Brain microvascular endothelial cell (primary cell): ENCODE data around the gene RAB28.

Experiments
- DNase-seq: peaks from one replicate; pipeline ENCODE4 v3.0.0-alpha.2; 2020
- H3K27ac ChIP-seq: fragments of 250-450 bp; sonication (Bioruptor Pico); 2 replicates; pipeline ENCODE4 v1.5.1; 2020; ENCODE audit warnings: mild to moderate bottlenecking, moderate library complexity
- H3K27me3 ChIP-seq: fragments of 250-450 bp; sonication (Bioruptor Pico); replicated peaks from 2 replicates; pipeline ENCODE4 v1.5.1; 2020; ENCODE audit warnings: mild to moderate bottlenecking
- H3K36me3 ChIP-seq: fragments of 250-450 bp; sonication (Bioruptor Pico); replicated peaks from 2 replicates; pipeline ENCODE4 v1.5.1; 2020; ENCODE audit warnings: mild to moderate bottlenecking
- H3K4me3 ChIP-seq: 2 replicates; pipeline ENCODE4 v1.5.1; 2011; ENCODE audit warnings: low read depth, mild to moderate bottlenecking, control low read depth, low read length, moderate library complexity
- CTCF ChIP-seq: IDR thresholded peaks from 2 replicates; pipeline ENCODE4 v1.5.1; 2011; ENCODE audit warnings: low read depth, mild to moderate bottlenecking, moderate library complexity, low read length, control low read depth, inconsistent platforms; ENCODE audit errors: missing control alignments
- in situ Hi-C: cut with HindIII; loops from 2 replicates; pipeline ENCODE4 v1.10.0; 2017; ENCODE audit warnings: low sequenced_read_pairs, low pct_ligation_motif_present

The RAB28 gene

GRCh38 chr4:13523591-13524503 is 39.7 kb upstream of the RAB28 start:
- H3K27me3 ChIP-seq: peaks cover 80% of the 10 kb centered on the region
- in situ Hi-C loops: no loop called here
- H3K4me3 ChIP-seq: no peak overlapping the region

DNA sequence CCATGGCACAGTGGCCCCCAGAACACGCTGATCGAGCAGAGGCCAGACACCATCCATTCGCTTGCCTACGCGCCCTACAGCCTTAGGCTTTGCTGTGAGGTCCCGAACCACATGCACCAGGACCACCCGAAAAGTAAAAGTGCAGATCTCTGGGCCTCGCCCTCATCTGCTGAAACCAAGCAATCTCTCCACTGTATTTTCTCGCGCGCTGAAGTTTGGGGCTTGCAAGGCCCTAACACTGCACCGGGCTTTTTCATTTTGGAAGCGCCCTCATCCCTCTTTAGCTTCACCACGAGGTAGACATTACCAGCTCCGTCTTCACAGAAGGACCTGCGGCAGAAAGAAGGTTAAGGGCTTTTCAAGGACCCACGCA is 39.0 kb upstream of the RAB28 start:
- Histone ChIP-seq H3K36me3 (no peaks in the 10 kb centered on the region), H3K27ac (no peak overlapping the region), H3K27me3 (peaks cover 72% of the 10 kb centered on the region), H3K4me3 (no peak overlapping the region)
- DNase-seq: no peak
- in situ Hi-C loops: no loop called here
- TF ChIP-seq CTCF: no peak

More at GRCh38 chr4:13523591-13524503, 39.7 kb upstream of the RAB28 start:
- DNase-seq: no peak
- TF ChIP-seq CTCF: no peak
- no peaks in the 10 kb centered on the region for H3K36me3 ChIP-seq
- H3K27ac ChIP-seq: no peak overlapping the region

DNA sequence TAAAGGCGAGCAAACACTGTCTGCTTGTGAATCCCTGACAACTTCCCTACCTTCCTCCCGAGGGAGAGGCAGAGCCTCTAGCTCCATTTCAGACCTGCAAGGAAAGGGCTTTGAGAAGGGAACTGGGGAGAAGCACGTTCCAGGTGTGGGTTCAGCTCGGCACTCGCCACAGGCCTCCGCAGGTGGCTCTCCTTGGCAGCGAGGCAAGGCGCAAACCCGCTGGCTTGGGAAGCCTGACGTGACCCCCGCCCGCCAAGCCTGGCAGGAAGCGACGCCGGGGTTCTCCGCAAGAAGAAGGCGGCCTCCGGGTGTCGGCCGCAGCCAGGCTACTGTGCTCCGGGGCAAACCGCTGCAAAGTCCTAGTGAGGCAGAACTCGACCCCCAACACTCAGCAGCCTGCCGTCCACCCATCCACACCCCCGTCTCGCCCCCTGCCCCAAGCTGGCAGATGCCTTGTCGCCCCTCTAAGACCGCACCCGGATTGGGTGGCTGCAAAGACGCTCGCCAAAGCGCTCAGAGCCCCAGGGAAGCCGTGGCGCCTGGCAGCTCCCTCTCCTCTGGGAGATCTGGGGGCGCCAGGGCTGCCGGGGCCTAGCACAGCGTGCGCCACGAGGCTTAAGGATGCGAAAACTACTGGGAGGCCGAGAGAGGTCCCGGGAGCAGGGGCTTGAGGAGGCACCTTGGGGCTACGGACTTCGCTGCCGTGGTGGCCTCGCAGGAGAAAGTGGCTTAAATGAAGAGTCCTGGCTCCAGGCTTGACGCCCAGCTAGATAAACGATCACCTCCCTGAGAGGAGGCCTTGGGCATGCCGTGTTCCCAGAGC is 38.4 kb upstream of the RAB28 start:
- H3K27me3 ChIP-seq: peaks cover 69% of the 10 kb centered on the region
- DNase-seq: no peak
- no peaks in the 10 kb centered on the region for H3K36me3 ChIP-seq
- TF ChIP-seq CTCF: no peak
- peak overlapping the region; percentile 17 for H3K4me3 ChIP-seq
- H3K27ac ChIP-seq: no peak overlapping the region
- in situ Hi-C loops: no loop called here

- in situ Hi-C loops: no loop called here
- H3K27me3 ChIP-seq: peaks cover 66% of the 10 kb centered on the region
Measured at GRCh38 chr4:13521047-13521446, 36.9 kb upstream of the RAB28 start.

DNA sequence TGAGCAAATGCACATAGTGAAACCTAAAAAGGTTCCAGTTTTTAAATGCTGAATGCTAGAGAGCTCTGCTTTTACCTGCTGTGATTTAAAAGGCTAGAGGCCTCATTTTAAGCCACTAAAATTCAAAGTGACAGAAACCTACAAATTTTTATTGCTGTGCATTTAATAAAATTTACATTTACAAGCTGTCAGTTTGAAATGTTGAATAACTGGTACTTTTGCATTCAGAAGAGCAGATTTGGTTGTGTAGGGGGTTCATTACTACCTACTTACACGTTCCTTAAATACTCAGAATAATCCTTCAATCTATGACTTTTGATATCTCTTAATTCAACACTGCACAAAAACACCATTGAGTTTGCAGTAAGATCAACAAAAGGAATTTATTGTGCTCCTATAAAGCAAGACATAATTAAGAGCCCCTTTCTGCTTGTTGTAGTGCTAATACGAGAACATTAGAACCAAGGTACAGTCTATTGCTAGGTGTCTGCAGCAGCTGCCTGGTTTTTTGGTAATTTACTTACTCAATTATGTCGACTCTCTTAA is 32.2 kb upstream of the RAB28 start:
- in situ Hi-C loops: no loop called here
- Histone ChIP-seq H3K27ac (no peak overlapping the region), H3K36me3 (no peaks in the 10 kb centered on the region), H3K27me3 (peaks cover 30% of the 10 kb centered on the region), H3K4me3 (no peak overlapping the region)
- no peak for TF ChIP-seq CTCF
- DNase-seq: no peak

More at GRCh38 chr4:13521047-13521446, 36.9 kb upstream of the RAB28 start:
- Histone ChIP-seq H3K36me3 (no peaks in the 10 kb centered on the region), H3K27ac (no peak overlapping the region), H3K4me3 (no peak overlapping the region)
- no peak for DNase-seq
- TF ChIP-seq CTCF: no peak
